Loucy (cell line): ENCODE measurements around the gene GABARAPL2.

Source experiments
- EZH2phosphoT487 ChIP-seq: fragments of 200-600 bp; IDR thresholded peaks from 2 replicates; pipeline ENCODE4 v1.6.1; 2018; ENCODE audit warnings: antibody characterized with exemption, mild to moderate bottlenecking, moderate library complexity, borderline replicate concordance
- TF ChIP-seq, protein P1 (sequence below): fragments of 200-600 bp; sonication (generic); conservative IDR thresholded peaks from 2 replicates; pipeline ENCODE4 v1.5.1; 2014; ENCODE audit warnings: mild to moderate bottlenecking, antibody characterized with exemption, low read length

GRCh38 chr16:75618780-75619179 is 52.6 kb downstream of the GABARAPL2 start:
- TF ChIP-seq, protein P1, sequence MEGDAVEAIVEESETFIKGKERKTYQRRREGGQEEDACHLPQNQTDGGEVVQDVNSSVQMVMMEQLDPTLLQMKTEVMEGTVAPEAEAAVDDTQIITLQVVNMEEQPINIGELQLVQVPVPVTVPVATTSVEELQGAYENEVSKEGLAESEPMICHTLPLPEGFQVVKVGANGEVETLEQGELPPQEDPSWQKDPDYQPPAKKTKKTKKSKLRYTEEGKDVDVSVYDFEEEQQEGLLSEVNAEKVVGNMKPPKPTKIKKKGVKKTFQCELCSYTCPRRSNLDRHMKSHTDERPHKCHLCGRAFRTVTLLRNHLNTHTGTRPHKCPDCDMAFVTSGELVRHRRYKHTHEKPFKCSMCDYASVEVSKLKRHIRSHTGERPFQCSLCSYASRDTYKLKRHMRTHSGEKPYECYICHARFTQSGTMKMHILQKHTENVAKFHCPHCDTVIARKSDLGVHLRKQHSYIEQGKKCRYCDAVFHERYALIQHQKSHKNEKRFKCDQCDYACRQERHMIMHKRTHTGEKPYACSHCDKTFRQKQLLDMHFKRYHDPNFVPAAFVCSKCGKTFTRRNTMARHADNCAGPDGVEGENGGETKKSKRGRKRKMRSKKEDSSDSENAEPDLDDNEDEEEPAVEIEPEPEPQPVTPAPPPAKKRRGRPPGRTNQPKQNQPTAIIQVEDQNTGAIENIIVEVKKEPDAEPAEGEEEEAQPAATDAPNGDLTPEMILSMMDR: no peak
- no peak for TF ChIP-seq EZH2phosphoT487
